HEK293 (cell line): ENCODE results near the gene SPTBN2.

ENCODE experiments used
- CTCF ChIP-seq: fragments of 450-650 bp; formaldehyde crosslinking; IDR thresholded peaks from 2 replicates; pipeline ENCODE4 v1.5.1; 2016; ENCODE audit warnings: missing biosample characterization, missing genetic modification characterization
- KLF16 ChIP-seq: fragments of 450-650 bp; formaldehyde crosslinking; IDR thresholded peaks from 2 replicates; pipeline ENCODE4 v1.5.1; 2017; ENCODE audit warnings: missing biosample characterization, missing genetic modification characterization
- ZNF121 ChIP-seq: fragments of 450-650 bp; formaldehyde crosslinking; IDR thresholded peaks from 2 replicates; pipeline ENCODE4 v1.5.1; 2016; ENCODE audit warnings: missing biosample characterization, missing genetic modification characterization
- ZNF23 ChIP-seq: fragments of 450-650 bp; formaldehyde crosslinking; IDR thresholded peaks from 2 replicates; pipeline ENCODE4 v1.5.1; 2016; ENCODE audit warnings: missing biosample characterization, missing genetic modification characterization, borderline replicate concordance
- ZNF26 ChIP-seq: fragments of 450-650 bp; formaldehyde crosslinking; IDR thresholded peaks from 2 replicates; pipeline ENCODE4 v1.5.1; 2016; ENCODE audit warnings: missing biosample characterization, missing genetic modification characterization
- ZNF274 ChIP-seq, 2 experiments: fragments of 200-500 bp in 1 of 2; fragments of 450-650 bp in 1 of 2; sonication (Bioruptor generic) in 1 of 2; formaldehyde crosslinking in 1 of 2; IDR thresholded peaks; 2 replicates each; pipeline versions ENCODE4 v1.5.1 to v1.6.1; 2014 to 2016; ENCODE audit warnings: borderline replicate concordance in 1 of 2, inconsistent platforms in 1 of 2, low read length in 1 of 2, missing biosample characterization in 1 of 2, missing genetic modification characterization in 1 of 2
- ZNF292 ChIP-seq: fragments of 450-650 bp; formaldehyde crosslinking; IDR thresholded peaks from 2 replicates; pipeline ENCODE4 v1.5.1; 2016; ENCODE audit warnings: low read depth, missing biosample characterization, missing genetic modification characterization, borderline replicate concordance
- ZNF692 ChIP-seq: fragments of 450-650 bp; formaldehyde crosslinking; IDR thresholded peaks from 2 replicates; pipeline ENCODE4 v1.5.1; 2016; ENCODE audit warnings: missing biosample characterization, missing genetic modification characterization

GRCh38 chr11:66734215-66734614, 5.2 kb upstream of the SPTBN2 start:
- TF ChIP-seq ZNF23 (tag by site-specific recombination) (no peak), ZNF121 (tag by site-specific recombination) (no peak), ZNF274 (IDR thresholded peaks at IDR 0.05; ENCODE audit: low read length) (no peak), ZNF274 (tag by site-specific recombination; IDR thresholded peaks at IDR 0.05; ENCODE audit: borderline replicate concordance) (no peak), CTCF (no peak), ZNF692 (tag by site-specific recombination) (no peak), ZNF26 (tag by site-specific recombination) (no peak), KLF16 (tag by site-specific recombination) (no peak), ZNF292 (no peak)
